GM18868 (cell line): Measurements from ENCODE around the gene PLCB1.

Source experiments
- ATAC-seq: cut with Tn5 transposase; IDR thresholded peaks from one replicate; pipeline ENCODE4 v1.9.1; 2021; ENCODE audit warnings: mild to moderate bottlenecking, moderate library complexity; ENCODE audit not compliant: unreplicated experiment

PLCB1 gene

DNA sequence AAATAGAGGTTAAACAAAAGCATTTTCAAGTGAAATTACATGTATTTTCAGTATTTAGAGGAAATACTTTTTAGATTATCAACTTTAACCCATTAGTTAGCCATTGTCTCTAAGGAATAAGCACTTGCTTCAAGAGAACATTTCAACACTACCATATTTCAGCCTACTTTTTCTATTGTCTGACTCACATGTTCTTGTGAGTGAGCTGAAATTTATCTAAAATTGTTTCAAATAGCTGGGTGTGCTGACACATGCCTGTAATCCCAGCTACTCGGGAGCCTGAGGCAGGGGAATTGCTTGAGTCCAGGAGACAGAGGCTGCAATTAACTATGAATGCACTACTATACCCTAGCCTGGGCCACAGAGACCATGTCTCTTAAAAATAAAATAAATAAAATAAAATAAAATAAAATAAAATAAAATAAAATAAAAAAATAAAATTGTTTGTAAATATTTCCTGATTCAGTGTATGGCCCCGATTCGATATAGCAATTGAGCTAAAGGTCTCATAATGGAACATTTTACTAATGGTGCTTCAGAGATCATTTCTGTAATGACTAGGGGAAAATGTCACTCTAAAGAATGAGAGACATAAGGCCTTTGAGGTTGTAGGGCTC is 612.3 kb downstream of the PLCB1 start:
- no peak for ATAC-seq

DNA sequence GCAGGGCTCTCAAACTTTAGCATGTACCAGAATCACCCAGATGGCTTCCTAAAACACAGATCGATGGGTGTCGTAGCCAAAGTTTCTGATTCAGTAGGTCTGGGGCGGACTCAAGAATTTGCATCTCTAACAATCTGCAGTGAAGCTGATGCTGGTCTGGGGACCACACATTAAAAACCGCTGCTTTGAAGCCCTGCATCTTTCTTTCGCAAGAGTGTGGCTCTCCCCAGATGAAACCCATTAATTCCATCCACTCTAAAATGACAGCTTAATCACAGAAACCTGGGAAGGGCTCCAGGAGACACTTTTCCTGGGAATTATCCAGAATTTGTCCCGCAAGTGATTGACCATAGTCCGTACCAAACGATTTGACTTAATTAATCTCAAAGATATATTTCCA is 617.0 kb downstream of the PLCB1 start:
- no peak for ATAC-seq

DNA sequence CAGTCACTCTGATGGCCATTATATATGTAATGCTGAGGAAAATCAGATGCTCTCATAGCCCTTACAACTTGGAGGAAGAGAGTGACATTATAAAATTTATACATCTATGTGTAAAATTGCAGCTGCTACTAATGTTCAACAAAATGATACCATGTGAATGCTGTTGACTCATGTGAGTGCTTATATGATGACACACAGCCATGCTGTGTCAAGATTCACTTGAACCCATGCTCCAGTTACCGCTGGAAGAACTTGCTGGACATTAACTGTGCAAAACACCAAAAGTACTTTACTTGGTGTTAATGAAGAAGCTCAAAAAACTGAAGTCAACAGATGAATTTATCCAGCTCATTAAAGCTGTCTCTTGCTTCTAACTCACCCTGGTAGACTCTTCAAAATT is 617.9 kb downstream of the PLCB1 start:
- ATAC-seq = no peak

DNA sequence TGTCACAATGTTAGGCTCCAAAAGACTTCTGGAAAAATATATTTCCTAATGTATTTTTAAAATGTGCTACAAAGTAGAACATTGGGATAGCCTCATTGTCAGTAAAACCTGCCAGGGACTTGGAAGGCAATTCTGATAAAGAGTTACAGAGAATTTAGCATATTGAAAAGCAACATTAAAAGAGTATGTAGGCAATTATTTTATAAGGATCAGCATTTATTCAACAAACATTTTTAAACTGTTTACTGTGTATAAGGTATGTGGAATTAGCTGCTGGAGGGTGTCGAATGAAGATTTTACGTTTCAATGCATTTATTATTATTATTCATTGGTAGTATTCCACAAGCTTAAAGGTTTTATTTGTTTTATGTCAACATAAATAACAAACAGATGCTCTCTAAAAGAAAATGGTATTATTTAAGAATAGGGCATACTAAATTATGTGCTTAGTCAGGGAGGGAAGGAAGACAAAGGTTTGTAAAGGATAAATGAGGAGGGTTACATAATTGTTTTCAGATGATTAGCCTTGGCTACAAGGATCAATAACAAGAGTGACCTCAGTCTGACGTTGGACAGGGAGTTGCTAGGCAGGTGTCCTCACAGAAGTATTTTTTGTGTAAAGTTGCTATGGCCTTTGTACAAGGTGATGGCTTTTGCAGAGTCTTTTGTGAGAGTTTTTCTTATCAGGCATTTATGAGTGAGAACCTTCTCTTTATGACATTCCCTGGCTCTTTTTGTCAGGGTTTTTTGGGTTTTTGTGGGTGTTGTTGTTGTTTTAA is 623.5 kb downstream of the PLCB1 start:
- ATAC-seq = no peak

DNA sequence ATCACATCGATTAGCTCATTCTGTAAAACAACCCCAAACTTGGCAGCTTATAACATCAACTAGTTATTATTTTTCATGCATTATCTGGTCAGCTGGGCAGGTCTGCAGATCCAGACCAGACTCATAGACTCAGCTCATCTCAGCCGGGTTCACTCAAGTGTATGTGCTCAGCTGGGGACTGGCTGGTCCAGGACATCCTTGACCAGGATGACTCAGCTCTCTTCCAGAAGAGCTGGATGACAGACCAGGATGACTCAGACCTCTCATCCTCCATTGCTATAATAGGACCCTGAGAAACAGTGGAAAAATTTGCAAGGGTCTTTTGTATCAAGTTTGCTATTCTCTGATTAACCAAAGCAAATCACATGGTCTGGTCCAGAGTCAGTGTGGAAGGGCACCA is 624.3 kb downstream of the PLCB1 start:
- ATAC-seq = no peak

DNA sequence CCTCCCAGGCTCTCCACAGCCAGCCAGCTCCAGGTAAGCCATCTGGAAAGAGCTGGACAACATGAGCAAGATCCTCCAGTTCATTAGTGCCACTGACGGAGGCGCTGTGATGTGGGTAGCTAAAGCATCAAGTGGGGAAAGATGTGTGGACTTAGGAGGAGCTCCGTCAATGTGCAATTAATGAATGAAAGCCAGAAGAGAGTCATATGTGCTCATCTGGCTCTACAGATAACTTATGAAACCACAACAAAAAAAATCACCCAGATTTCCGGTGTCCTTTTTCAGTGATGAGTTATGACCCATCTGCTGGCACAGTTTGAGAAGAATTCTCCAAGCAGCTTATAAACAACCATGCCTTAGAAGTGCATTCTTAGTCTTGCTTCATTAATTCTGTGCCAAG is 625.1 kb downstream of the PLCB1 start:
- ATAC-seq = no peak

DNA sequence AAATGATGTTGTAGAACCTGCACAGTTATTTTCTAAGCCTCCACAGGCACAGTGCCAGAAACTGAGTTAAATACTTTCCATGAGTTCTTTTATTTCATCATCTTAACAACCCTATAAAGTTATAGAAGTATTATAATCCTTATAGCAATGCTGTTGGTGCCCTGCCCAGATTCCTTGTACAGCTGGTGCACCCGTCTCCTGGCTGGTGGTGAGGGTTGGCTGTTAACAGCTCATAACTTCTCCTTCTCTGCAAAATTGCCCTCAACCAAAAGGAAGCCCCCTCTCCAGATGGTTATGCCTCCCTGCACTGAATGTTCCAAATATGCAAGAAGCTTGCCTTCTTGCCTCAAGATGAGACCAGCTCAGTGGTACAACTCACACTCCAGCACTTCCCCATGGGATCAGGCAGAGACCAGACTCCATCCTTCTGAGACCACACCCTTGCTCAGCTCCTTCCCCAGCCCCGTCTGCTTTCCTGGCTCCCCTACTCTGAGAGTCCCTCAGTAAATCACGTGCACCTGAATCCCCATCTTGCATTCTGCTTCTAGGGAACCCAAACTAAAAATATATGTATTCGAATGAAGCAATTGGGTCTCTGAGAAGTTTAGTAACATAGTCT is 632.4 kb downstream of the PLCB1 start:
- ATAC-seq = no peak

DNA sequence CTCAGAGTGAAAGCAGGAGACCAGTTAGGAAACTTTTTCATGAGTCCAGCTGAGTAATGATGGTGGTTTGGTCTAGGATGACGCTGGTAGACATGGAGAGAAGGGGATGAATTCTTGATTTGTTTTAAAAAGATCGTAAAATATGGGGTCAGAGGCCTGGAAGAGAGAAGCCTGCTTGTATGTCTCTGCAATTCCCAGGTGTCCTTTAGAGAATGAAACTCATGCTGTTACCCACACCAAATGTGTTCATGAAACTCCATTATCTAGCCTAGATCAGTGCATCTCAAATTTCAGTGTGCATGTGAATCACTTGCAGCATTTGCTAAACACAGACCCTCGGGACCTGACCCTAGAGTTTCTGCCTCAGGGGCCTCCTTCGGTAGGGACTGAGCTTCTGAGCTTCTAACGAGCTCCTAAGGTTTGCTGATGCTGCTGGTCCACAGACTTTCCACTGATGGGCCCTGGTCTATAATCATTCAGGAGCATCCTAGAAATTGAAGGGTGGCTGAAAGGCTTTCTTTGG is 634.9 kb downstream of the PLCB1 start:
- ATAC-seq = no peak

DNA sequence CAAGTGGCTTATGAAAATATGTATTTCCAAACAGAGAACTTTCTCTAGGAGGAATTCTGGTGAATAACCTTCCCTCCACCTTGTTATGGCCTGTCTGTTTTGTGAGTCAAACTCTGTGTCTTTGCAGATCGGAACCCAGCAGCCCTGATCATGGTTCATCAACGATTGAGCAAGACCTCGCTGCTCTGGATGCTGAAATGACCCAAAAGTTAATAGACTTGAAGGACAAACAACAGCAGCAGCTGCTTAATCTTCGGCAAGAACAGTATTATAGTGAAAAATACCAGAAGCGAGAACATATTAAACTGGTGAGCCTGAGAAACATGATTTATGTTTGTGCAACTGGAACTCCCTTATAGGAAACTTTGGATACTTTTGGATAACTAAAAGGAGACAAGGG is 642.3 kb downstream of the PLCB1 start:
- no peak for ATAC-seq

DNA sequence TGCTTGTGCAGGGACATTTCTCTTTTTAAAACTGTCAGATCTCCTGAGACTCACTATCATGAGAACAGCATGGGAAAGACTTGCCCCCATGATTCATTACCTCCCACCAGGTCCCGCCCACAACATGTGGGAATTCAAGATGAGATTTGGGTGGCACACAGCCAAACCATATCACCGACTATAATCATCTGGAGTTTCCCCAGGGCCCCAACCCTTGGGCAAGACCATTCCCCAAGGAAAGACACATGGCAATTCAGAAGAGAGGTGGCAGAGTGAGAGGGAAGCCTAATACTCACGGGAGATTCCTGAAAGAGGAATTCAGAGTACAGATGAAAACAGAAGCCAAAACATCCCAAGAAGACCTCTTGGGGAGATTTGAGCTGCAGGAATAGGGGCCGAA is 645.8 kb downstream of the PLCB1 start:
- no peak for ATAC-seq

DNA sequence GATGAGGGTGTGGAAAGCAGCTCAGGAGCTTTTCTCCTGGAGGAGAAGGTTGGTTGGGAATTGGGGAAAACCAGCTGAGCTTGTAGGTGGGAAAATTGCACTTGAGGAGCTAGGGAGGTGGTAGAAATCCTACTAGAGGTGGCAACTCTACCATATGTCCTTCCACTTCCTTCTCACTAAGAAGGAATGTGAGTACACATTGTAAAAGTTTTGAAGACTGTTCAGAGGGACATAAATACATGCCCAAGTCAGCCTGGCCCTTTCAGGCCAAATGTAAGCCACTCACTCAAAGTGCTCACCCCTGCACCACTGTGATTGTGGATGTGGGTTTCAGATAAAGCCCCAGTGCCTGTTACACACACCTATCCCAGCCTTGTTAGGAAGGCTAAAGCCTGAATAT is 646.3 kb downstream of the PLCB1 start:
- no peak for ATAC-seq

DNA sequence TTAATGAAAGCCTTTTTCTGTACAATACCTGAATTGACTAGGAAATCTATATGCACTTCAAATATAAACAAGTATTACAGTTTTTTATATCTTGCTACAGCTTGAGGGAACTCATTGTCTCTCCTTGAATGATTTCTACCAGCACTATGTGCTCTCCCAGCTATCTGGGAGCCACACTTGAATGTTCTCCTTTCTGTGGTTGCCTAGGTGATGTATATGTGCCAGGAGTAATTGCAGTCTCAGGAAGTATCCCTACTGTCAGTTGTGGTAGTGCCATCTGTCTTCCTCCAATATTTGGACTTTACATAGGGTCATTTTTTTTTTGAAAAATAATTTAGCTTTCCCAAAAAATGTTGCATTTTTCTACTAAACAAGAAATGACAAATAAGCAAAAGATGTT is 648.8 kb downstream of the PLCB1 start:
- ATAC-seq = no peak

DNA sequence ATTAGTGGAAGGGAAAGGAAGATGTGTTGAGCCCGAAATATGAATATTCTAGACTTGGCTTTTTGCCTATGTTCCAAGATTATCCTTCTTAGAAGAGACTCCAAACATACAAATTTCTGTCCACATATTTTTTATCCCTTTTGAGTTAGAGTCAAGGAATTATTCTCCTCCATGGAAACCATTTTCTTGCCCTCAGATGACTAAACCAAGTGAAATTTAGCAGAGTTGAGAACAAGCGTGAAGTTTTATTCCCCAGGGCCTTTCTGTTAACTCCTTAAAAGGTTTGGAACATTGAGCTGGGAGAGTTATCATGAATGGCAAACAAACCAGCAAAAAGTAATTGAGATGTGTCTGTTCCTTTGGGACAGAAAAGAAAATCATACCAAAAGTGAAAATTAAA is 650.7 kb downstream of the PLCB1 start:
- ATAC-seq = no peak

DNA sequence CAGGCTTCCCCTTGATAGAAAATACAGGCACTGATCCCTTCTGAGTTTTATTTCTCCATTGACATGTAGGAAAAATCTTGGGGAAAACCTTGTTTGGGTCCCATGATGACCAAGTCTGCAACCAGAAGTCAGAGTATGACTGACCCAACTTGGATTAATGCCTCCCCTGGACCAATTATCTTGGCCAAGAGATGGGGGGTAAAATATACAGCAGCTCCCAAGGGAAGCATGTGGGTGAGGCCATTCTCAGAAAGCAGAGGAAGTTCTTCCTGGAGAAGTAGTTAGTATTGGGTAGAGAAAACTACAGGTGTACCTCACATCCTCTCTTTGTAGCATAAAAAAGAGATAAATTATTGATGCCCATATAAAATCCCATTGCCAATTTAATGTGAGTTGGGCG is 651.7 kb downstream of the PLCB1 start:
- no peak for ATAC-seq

DNA sequence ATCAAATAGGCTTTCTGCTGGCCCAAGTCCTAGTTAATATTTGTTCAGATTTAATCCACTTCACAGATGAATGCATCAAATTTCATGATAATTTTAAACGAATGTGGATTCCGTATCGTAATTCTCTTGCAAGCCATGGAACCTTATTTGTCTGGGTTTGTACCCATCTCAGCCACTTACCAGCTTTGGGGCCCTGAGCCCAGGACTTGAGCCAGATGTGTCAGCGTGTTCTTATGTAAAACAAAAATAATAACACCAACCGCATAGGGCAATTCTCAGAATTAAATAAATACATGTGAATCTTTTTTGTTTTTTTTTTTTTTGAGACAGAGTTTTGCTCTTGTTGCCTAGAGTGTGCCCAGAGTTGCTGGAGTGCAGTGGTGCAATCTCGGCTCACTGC is 654.3 kb downstream of the PLCB1 start:
- no peak for ATAC-seq

DNA sequence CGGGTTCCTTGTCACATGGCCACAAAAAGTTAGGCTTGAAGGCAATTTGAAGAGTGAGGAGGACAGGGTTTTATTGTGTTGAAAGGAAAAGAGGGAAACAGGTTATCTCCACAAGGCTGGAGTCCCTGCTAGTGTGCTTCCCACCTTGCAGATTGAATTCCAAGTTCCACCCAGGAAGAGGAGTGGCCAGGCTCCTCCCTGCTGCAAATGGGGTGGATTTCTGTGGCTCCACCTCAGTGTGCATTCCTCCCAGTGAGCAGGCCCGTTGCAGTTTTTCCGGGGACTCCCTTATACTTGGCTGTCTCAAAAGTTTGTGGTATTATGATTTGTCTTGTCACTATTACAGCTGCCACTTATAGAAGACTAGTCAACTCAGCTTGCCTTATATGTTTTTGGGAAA is 655.0 kb downstream of the PLCB1 start:
- no peak for ATAC-seq

DNA sequence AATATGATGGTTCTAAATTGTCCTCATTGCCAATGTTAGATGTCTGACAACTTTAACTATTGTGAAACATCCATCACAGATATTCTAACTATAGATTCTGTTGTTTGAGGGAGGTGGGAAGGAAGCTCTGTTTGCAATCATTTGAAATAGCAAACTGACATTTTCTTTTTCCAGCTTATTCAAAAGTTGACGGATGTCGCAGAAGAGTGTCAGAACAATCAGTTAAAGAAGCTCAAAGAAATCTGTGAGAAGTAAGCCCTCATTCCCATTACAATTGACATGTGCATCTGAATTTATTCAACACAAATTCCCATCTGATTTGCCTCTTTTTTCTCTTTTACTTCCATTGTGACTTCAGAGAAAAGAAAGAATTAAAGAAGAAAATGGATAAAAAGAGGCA is 656.2 kb downstream of the PLCB1 start:
- no peak for ATAC-seq

DNA sequence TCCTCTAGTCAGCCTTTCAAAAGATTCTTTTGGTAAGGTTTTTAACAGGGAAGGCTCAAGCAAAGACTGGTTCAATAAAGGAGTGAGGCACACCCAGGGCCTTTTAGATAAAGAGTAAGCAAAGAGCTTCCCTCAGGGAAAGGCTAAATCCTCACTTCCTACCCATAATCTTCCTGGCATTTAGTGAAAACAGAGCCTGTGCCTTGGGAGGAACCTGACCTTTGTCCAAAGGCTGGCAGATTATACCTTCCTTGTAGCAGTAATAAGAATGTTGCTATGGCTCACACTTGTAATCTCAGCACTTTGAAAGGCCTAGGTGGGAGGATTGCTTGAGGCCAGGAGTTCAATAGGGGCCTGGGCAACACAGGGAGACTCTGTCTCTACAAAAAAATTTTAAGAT is 656.8 kb downstream of the PLCB1 start:
- no peak for ATAC-seq

DNA sequence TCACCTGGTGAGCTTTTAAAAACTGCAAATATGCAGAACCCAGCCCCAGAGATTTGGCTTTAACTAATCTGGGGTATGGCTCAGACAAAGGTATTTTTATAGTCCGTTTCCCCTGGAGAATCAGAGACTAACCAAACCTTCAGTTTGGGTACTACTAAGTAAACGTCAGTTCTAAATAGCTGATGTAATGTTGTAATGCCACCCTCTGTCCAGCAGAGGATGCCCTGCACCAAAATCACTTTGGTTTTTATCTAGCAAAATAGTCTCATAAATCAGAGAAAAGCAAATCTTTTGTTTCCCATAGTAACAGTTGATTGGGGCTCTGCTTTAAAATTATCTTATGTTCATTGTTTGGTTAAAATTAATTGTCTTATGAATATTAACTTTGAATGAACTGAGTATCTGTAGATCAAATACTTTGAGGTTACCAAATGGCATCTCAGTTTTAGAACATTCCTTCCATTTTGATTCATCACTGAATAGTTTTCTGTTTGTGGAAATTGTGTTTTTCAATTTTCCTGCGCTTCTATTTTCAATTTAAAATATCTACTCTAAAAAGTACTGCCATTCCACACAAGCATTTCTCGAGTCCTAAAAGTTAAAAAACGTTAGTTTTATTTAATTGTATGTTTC is 658.5 kb downstream of the PLCB1 start:
- ATAC-seq = peak; percentile 91

DNA sequence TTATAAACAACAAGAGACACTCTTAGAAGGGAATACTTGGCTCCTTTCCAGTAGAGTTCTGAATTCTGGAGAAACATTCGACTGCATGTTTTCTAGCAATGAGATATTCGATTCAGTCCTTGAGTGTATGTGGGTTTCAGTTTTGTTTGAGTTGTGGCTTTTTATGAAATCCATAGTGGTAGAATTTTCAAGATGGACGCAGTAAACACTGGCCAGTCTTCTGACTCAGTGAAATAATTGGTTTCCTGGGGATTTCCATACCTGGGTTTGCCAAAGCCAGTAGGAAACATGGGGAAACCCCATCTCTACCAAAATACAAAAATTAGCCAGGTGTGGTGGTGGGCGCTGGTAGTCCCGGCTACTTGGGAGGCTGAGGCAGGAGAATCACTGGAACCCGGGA is 663.3 kb downstream of the PLCB1 start:
- no peak for ATAC-seq

DNA sequence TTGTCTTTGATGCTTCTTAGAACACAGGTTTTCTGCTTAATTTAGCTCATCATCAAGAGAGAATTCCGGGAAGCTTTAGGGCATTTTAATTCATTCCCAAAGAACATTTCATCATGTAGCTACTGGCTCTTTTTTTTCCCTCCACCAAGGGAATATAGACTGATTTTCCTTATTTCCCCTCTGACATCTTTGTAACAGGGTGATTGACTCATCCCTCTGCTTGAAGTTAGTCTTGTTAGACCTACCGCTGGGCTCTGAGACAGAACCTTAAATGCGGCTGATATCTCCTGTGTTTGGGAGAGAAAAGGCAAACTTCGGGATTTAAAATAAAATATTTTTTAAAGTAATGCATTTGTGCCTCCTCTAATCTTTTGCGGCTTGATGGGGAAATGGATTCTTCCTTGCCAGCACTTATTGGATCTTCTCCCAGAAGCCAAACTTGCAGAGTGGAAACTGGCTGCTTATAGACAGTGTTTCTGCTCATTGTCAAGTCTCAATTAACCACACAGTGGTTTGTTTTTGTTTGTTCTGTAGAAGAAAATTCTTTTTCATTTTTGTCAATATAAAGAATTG is 664.1 kb downstream of the PLCB1 start:
- ATAC-seq = no peak
